Measurements from ENCODE around the gene MANF. TPM values are rescaled to one million over a fixed set of nuclear protein-coding genes. Genes with fewer than 3 reads are reported as not detected.

MANF gene
- total RNA-seq, 1 donor from 2014 or later: 125 TPM

DNA sequence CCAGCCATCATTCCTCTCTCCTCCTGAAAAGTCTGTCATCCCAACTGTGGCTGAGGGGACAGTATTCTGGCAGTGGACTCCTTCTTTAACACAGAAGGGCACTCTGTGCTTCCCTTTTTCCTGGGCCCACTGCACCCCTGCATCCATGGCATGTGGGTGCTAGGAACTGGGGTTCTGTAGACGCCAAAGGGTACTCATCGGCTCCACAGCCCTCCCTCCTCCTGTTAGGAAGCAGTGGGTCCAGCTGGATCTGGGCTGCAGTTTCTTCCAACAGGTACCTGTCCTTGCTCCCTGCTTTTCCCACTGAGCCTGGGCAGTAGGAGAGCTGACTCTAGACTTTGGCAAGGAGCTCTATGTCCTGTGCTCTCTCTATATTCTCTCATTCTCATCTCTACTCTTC is 6.4 kb upstream of the MANF start:
- FAIRE-seq: no peak
- no peak overlapping the region for H3K27ac Mint-ChIP-seq (ENCODE audit: unreplicated experiment)
- H3K4me2 ChIP-seq (ENCODE audit: low read length): no peak overlapping the region

DNA sequence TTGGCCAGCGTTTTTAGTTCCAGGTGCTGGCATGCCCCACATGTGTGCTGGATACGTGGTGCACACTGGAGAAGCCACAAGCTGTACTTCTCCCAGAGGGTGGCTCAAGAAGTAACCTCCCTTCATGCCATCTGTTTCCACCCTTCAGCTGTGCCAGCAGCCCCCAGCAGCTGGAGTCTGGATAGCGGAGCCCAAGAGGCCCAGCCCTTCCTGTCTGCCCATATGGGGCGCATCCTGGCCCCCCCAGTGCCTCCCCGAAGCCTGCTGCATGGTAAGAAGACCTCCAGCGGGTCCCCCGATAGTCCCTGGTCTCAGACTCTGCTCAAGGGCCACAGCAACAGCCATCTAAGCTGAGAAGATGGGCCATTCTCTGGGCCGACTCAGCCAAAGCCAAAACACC is 5.8 kb upstream of the MANF start:
- H3K4me2 ChIP-seq (ENCODE audit: low read length): no peak overlapping the region
- H3K9ac ChIP-seq (ENCODE audit: low read length): no peak overlapping the region
- H3K36me3 ChIP-seq (ENCODE audit: insufficient read depth, low read length): no peaks in the 10 kb centered on the region
- H3K4me3 ChIP-seq (ENCODE audit: insufficient read depth, low read depth, low read length): no peak overlapping the region
- no peaks in the 10 kb centered on the region for H3K9me3 ChIP-seq (ENCODE audit: insufficient read depth, low read depth, low read length)
- H3K79me2 ChIP-seq (ENCODE audit: insufficient read depth, low read length): peaks cover 12% of the 10 kb centered on the region
- no peak overlapping the region for H2AFZ ChIP-seq (ENCODE audit: low read depth, low read length)
- no peak for FAIRE-seq
- Mint-ChIP-seq H3K9me3 (ENCODE audit: unreplicated experiment) (no peaks in the 10 kb centered on the region), H3K27me3 (ENCODE audit: low read depth, unreplicated experiment) (peaks cover 10% of the 10 kb centered on the region), H3K27ac (ENCODE audit: unreplicated experiment) (no peak overlapping the region), H3K4me3 (ENCODE audit: unreplicated experiment) (no peak overlapping the region), H3K36me3 (ENCODE audit: low read depth, unreplicated experiment) (peaks cover 7% of the 10 kb centered on the region), H3K4me1 (ENCODE audit: low read depth, unreplicated experiment) (peaks cover 2% of the 10 kb centered on the region)
- no peak for DNase-seq (ENCODE audit: low read depth)
- H4K20me1 ChIP-seq (ENCODE audit: insufficient read depth, low read length): no peaks in the 10 kb centered on the region
- H3K27ac ChIP-seq (ENCODE audit: low read depth, low read length): no peak overlapping the region
- no peak for TF ChIP-seq EZH2 (IDR thresholded peaks at IDR 0.05; ENCODE audit: insufficient read depth, low read length)
- TF ChIP-seq, protein P1, sequence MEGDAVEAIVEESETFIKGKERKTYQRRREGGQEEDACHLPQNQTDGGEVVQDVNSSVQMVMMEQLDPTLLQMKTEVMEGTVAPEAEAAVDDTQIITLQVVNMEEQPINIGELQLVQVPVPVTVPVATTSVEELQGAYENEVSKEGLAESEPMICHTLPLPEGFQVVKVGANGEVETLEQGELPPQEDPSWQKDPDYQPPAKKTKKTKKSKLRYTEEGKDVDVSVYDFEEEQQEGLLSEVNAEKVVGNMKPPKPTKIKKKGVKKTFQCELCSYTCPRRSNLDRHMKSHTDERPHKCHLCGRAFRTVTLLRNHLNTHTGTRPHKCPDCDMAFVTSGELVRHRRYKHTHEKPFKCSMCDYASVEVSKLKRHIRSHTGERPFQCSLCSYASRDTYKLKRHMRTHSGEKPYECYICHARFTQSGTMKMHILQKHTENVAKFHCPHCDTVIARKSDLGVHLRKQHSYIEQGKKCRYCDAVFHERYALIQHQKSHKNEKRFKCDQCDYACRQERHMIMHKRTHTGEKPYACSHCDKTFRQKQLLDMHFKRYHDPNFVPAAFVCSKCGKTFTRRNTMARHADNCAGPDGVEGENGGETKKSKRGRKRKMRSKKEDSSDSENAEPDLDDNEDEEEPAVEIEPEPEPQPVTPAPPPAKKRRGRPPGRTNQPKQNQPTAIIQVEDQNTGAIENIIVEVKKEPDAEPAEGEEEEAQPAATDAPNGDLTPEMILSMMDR (IDR thresholded peaks at IDR 0.05; ENCODE audit: insufficient read depth, low read depth, low read length): no peak
- no peaks in the 10 kb centered on the region for H3K27me3 ChIP-seq (ENCODE audit: insufficient read depth, low read length)
- H3K4me1 ChIP-seq (ENCODE audit: insufficient read depth, low read length): peaks cover 8% of the 10 kb centered on the region

More for the DNA sequence above, 6.4 kb upstream of the MANF start:
- no peak overlapping the region for H3K4me3 ChIP-seq (ENCODE audit: insufficient read depth, low read depth, low read length)
- no peaks in the 10 kb centered on the region for H3K36me3 ChIP-seq (ENCODE audit: insufficient read depth, low read length)
- Mint-ChIP-seq H3K4me1 (ENCODE audit: low read depth, unreplicated experiment) (peaks cover under 1% of the 10 kb centered on the region), H3K27me3 (ENCODE audit: low read depth, unreplicated experiment) (peaks cover 11% of the 10 kb centered on the region), H3K36me3 (ENCODE audit: low read depth, unreplicated experiment) (peaks cover 7% of the 10 kb centered on the region), H3K9me3 (ENCODE audit: unreplicated experiment) (no peaks in the 10 kb centered on the region), H3K4me3 (ENCODE audit: unreplicated experiment) (no peak overlapping the region)
- H3K27ac ChIP-seq (ENCODE audit: low read depth, low read length): no peak overlapping the region
- H3K4me1 ChIP-seq (ENCODE audit: insufficient read depth, low read length): peaks cover 7% of the 10 kb centered on the region
- H2AFZ ChIP-seq (ENCODE audit: low read depth, low read length): no peak overlapping the region
- H3K9ac ChIP-seq (ENCODE audit: low read length): no peak overlapping the region
- H3K9me3 ChIP-seq (ENCODE audit: insufficient read depth, low read depth, low read length): no peaks in the 10 kb centered on the region
- peaks cover 7% of the 10 kb centered on the region for H3K79me2 ChIP-seq (ENCODE audit: insufficient read depth, low read length)
- DNase-seq (ENCODE audit: low read depth): no peak
- no peaks in the 10 kb centered on the region for H4K20me1 ChIP-seq (ENCODE audit: insufficient read depth, low read length)
- H3K27me3 ChIP-seq (ENCODE audit: insufficient read depth, low read length): no peaks in the 10 kb centered on the region
- no peak for TF ChIP-seq EZH2 (IDR thresholded peaks at IDR 0.05; ENCODE audit: insufficient read depth, low read length)
- TF ChIP-seq, protein P1 (IDR thresholded peaks at IDR 0.05; ENCODE audit: insufficient read depth, low read depth, low read length): no peak

DNA sequence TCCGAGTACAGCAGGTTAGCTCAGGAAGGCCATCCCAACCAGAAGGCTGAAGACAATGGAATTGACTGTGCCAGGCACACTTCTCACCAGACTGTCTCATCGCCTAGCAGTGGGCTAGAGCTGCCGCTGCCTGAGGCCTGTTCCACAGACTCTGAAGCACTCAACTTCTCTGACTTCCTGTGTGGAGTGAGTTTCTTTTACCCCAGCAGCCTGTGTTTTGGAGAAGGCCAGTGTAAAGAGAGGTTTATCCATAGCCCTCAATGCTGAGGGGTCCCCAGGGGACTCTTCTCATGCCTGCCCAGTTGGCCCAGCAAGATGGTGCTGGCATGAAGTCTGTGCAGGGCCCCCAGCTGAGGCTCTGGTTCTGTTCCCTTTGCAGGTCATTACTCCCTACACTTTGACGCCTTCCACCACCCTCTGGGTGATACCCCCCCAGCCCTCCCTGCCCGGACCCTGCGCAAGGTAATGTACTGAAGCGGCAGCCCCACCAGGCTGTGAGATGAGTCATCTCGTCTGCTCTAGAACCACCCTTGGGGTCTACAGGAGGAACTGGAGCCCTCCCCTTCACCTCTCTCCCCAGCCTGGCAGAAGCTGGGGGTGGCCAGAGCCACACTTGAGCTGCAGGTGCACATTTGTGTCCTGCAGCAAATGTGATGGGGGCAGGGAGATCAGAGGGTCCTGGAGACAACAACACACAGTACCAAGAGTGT is 5.2 kb upstream of the MANF start:
- FAIRE-seq: no peak
- no peak overlapping the region for H3K27ac Mint-ChIP-seq (ENCODE audit: unreplicated experiment)

More for the DNA sequence above, 5.2 kb upstream of the MANF start:
- peaks cover 10% of the 10 kb centered on the region for H3K27me3 Mint-ChIP-seq (ENCODE audit: low read depth, unreplicated experiment)
- Histone ChIP-seq H3K79me2 (ENCODE audit: insufficient read depth, low read length) (peaks cover 18% of the 10 kb centered on the region), H3K4me1 (ENCODE audit: insufficient read depth, low read length) (peaks cover 8% of the 10 kb centered on the region), H3K4me3 (ENCODE audit: insufficient read depth, low read depth, low read length) (no peak overlapping the region), H3K27me3 (ENCODE audit: insufficient read depth, low read length) (no peaks in the 10 kb centered on the region), H3K27ac (ENCODE audit: low read depth, low read length) (no peak overlapping the region), H3K9ac (ENCODE audit: low read length) (no peak overlapping the region), H3K36me3 (ENCODE audit: insufficient read depth, low read length) (no peaks in the 10 kb centered on the region), H3K9me3 (ENCODE audit: insufficient read depth, low read depth, low read length) (no peaks in the 10 kb centered on the region), H4K20me1 (ENCODE audit: insufficient read depth, low read length) (no peaks in the 10 kb centered on the region), H3K4me2 (ENCODE audit: low read length) (no peak overlapping the region), H2AFZ (ENCODE audit: low read depth, low read length) (no peak overlapping the region)
- no peak overlapping the region for H3K4me3 Mint-ChIP-seq (ENCODE audit: unreplicated experiment)
- no peaks in the 10 kb centered on the region for H3K9me3 Mint-ChIP-seq (ENCODE audit: unreplicated experiment)
- TF ChIP-seq, protein P1 (IDR thresholded peaks at IDR 0.05; ENCODE audit: insufficient read depth, low read depth, low read length): no peak
- TF ChIP-seq EZH2 (IDR thresholded peaks at IDR 0.05; ENCODE audit: insufficient read depth, low read length): no peak
- peaks cover 6% of the 10 kb centered on the region for H3K36me3 Mint-ChIP-seq (ENCODE audit: low read depth, unreplicated experiment)
- DNase-seq (ENCODE audit: low read depth): no peak
- peaks cover 2% of the 10 kb centered on the region for H3K4me1 Mint-ChIP-seq (ENCODE audit: low read depth, unreplicated experiment)

Data from astrocyte (in vitro differentiated cells and primary cell).